AG09309 (cell line): ENCODE data around the gene KCNF1.

Experiments used
- DNase-seq: peaks from one replicate; pipeline ENCODE4 v3.0.0-alpha.2; 2010; ENCODE audit warnings: low read depth
- H3K4me3 ChIP-seq: 2 replicates; pipeline ENCODE4 v1.5.1; 2011; ENCODE audit warnings: mild to moderate bottlenecking, low read depth, low read length, moderate library complexity; ENCODE audit not compliant: control insufficient read depth
- CTCF ChIP-seq: IDR thresholded peaks from 2 replicates; pipeline ENCODE4 v1.5.1; 2011; ENCODE audit warnings: mild to moderate bottlenecking, low read depth, low read length, inconsistent platforms; ENCODE audit not compliant: insufficient read depth, control insufficient read depth; ENCODE audit errors: missing control alignments

The KCNF1 gene

GRCh38 chr2:10885094-10885860 is 26.5 kb upstream of the KCNF1 start:
- H3K4me3 ChIP-seq, result no peak overlapping the region
- TF ChIP-seq CTCF, result no peak
- no peak for DNase-seq

- no peak for TF ChIP-seq CTCF
- no peak for DNase-seq
- H3K4me3 ChIP-seq, result no peak overlapping the region
Measured at GRCh38 chr2:10887476-10887875, 24.3 kb upstream of the KCNF1 start.

GRCh38 chr2:10889651-10890215 is 22.0 kb upstream of the KCNF1 start:
- no peak overlapping the region for H3K4me3 ChIP-seq
- no peak for TF ChIP-seq CTCF
- DNase-seq, result no peak

- no peak for TF ChIP-seq CTCF
Measured at GRCh38 chr2:10890706-10891270, 20.9 kb upstream of the KCNF1 start.

GRCh38 chr2:10891390-10891789 is 20.3 kb upstream of the KCNF1 start:
- no peak for TF ChIP-seq CTCF
- H3K4me3 ChIP-seq, result no peak overlapping the region
- DNase-seq, result no peak

More at GRCh38 chr2:10890706-10891270, 20.9 kb upstream of the KCNF1 start:
- H3K4me3 ChIP-seq, result no peak overlapping the region
- no peak for DNase-seq

GRCh38 chr2:10891848-10892247 is 19.9 kb upstream of the KCNF1 start:
- no peak for TF ChIP-seq CTCF
- H3K4me3 ChIP-seq, result no peak overlapping the region
- no peak for DNase-seq
